Measurements from ENCODE around the gene IQSEC3.
"Not testable (repeated sequence)": the region's sequence is repeated elsewhere in the genome, so short reads cannot be mapped to it uniquely, and the experiment has no call there.

Gene IQSEC3

GRCh38 chr12:66428-66781 lies at the start of gene IQSEC3:
Gene IQSEC3, plus strand, starts transcription at chr12:66767. Its CDS starts 116 bp downstream, at chr12:66883.
- DNase-seq (ENCODE audit: low spot score): not testable (repeated sequence)

DNA sequence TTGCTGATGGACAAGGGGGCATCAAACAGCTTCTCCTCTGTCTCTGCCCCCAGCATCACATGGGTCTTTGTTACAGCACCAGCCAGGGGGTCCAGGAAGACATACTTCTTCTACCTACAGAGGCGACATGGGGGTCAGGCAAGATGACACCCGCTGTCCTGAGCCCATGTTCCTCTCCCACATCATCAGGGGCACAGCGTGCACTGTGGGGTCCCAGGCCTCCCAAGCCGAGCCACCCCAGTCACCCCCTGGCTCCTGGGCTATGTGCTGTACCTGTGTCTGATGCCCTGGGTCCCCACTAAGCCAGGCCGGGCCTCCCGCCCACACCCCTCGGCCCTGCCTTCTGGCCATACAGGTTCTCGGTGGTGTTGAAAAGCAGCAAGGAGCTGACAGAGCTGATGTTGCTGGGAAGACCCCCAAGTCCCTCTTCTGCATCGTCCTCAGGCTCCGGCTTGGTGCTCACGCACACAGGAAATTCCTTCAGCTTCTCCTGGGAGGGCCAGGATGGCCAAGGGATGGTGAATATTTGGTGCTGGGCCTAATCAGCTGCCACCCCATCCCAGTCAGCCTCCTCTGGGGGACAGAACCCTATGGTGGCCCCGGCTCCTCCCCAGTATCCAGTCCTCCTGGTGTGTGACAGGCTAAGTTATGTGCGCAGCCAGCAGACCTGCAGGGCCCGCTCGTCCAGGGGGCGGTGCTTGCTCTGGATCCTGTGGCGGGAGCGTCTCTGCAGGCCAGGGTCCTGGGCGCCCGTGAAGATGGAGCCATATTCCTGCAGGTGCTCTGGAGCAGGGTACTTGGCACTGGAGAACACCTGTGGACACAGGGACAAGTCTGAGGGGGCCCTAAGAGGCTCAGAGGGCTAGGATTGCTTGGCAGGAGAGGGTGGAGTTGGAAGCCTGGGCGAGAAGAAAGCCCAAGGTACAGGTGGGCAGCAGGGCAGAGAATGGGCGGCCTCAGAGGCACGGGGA lies 48.9 kb upstream of the IQSEC3 start:
- not testable (repeated sequence) for DNase-seq (ENCODE audit: low spot score)

DNA sequence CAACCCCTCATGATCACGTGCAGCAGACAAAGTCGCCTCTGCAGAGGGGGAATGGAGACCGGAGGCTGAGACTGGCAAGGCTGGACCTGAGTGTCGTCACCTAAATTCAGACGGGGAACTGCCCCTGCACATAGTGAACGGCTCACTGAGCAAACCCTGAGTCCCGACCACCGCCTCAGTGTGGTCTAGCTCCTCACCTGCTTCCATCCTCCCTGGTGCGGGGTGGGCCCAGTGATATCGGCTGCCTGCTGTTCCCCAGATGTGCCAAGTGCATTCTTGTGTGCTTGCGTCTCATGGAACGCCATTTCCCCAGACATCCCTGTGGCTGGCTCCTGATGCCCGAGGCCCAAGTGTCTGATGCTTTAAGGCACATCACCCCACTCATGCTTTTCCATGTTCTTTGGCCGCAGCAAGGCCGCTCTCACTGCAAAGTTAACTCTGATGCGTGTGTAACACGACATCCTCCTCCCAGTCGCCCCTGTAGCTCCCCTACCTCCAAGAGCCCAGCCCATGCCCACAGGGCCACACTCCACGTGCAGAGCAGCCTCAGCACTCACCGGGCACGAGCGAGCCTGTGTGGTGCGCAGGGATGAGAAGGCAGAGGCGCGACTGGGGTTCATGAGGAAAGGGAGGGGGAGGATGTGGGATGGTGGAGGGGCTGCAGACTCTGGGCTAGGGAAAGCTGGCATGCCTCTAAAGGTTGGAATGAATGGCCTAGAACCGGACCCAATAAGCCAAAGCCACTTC lies 47.6 kb upstream of the IQSEC3 start:
- DNase-seq (ENCODE audit: low spot score): not testable (repeated sequence)

GRCh38 chr12:19906-20305 lies 46.7 kb upstream of the IQSEC3 start:
- DNase-seq (ENCODE audit: low spot score): not testable (repeated sequence)

- DNase-seq (ENCODE audit: low spot score): no peak
These were observed 45.8 kb upstream of the IQSEC3 start for GRCh38 chr12:20757-21156.

- DNase-seq (ENCODE audit: low spot score): no peak
These were observed 45.0 kb upstream of the IQSEC3 start for GRCh38 chr12:21301-22189.

DNA sequence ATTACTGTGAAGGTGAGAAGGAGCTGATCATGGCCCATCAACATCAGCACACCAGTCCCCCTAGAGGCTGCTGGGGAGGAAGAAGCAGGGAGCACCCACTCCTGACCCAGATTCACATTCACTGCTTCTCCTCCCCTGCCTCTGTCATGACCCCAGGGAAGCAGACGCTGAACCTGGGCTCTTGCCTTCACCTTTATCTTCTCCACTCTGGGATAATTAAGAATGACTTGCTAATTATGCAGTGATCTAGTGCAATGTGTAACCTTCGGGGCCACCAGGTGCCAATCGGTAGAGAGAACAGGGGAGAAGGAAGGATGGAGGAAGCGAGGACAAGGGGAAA lies 44.4 kb upstream of the IQSEC3 start:
- no peak for DNase-seq (ENCODE audit: low spot score)

GRCh38 chr12:22530-23201 lies 43.9 kb upstream of the IQSEC3 start:
- DNase-seq (ENCODE audit: low spot score): no peak

- not testable (repeated sequence) for DNase-seq (ENCODE audit: low spot score)
These were observed 38.7 kb upstream of the IQSEC3 start for GRCh38 chr12:27904-28303.

DNA sequence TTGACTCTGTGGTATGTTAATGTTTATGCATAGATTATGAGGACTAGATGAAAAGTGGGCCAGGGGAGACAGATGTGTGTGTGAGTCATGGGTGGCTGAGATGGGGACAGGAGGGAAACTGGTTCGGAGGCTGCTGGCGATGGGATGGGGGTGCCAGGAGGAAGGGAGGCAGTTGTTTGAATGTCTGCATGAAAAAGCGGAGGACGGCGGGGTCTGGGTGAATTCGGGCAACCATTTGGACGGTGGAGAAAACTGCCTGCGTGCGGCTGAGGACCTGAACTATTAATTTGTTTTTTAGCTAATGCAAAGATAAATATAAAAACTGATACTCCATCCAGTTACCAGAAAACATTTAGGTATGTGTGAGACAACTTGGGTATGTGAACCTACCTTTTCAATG lies 27.8 kb upstream of the IQSEC3 start:
- DNase-seq (ENCODE audit: low spot score): not testable (repeated sequence)

DNA sequence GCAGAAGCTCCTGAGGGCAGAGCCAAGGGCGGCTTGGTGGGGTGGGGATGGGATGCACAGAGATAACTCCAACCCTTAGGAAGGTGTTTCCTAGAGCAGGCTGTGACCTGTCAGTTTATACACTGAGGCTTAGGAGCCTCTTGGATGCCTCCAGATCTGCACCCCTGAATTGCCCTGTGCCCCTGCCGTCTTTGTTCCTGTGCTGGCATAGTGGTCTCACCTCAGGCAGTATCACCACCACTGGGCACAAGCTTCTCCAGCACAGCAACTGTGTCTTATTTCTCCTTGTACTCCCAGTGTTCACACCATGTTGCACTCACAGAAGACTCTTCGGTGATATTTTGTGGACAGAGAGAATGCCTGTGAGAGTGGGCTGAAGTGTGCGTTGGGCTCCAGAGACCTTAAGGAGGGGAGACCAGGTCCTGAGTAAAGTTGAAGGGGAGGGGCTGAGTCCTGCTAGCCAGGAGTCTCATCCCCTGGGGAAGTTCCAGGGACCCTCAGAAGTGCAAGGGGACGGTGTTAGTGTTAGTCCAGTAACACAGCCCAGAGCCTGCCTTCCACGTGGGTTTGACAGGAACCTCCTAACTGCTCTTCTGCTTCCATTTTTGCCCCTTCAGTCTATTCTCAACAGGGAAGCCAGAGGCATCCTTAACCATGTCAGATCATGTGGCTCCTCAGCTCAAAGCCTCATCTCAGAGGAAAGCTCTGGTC lies 26.9 kb upstream of the IQSEC3 start:
- not testable (repeated sequence) for DNase-seq (ENCODE audit: low spot score)

GRCh38 chr12:44352-44751 lies 22.2 kb upstream of the IQSEC3 start:
- DNase-seq (ENCODE audit: low spot score): not testable (repeated sequence)

DNA sequence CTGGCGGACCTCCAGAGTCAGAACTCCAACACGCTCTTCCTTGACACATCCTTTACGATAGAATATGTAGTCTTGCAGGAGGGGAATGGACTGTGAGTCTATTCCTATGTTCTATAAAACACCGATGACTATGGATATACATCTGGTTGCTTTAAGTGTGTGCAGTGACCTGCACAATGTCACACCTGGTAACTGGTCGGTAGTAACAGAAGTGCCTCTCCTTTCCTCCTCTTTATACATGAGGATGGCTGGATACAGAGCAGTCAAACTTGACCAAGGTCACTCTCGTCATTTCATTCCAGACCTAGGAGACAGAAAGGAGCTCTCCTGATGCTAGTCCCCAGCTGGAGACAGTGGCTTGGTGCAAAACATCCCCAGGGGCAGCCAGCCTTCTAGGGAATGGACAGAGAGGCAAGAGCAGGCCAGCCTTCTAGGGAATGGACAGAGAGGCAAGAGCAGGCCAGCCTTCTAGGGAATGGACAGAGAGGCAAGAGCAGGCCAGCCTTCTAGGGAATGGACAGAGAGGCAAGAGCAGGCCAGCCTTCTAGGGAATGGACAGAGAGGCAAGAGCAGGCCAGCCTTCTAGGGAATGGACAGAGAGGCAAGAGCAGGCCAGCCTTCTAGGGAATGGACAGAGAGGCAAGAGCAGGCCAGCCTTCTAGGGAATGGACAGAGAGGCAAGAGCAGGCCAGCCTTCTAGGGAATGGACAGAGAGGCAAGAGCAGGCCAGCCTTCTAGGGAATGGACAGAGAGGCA lies 21.2 kb upstream of the IQSEC3 start:
- DNase-seq (ENCODE audit: low spot score): not testable (repeated sequence)

- DNase-seq (ENCODE audit: low spot score): not testable (repeated sequence)
These were observed 20.6 kb upstream of the IQSEC3 start for GRCh38 chr12:45991-46358.

DNA sequence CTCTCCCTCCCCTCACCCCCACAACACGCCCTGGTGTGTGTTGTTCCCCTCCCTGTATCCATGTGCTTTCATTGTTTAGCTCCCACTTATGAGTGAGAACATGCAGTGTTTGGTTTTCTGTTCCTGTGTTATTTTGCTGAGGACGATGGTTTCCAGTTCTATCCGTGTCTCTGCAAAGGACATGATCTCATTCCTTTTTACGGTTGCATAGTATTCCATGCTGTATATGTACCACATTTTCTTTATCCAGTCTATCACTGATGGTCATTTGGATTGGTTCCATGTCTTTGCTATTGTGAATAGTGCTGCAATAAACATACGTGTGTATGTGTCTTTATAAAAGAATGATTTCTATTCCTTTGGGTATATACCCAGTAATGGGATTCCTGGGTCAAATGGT lies 20.0 kb upstream of the IQSEC3 start:
- not testable (repeated sequence) for DNase-seq (ENCODE audit: low spot score)

- DNase-seq (ENCODE audit: low spot score): not testable (repeated sequence)
These were observed 18.8 kb upstream of the IQSEC3 start for GRCh38 chr12:47699-48226.

- not testable (repeated sequence) for DNase-seq (ENCODE audit: low spot score)
These were observed 17.4 kb upstream of the IQSEC3 start for GRCh38 chr12:49149-49548.

- DNase-seq (ENCODE audit: low spot score): not testable (repeated sequence)
These were observed 15.5 kb upstream of the IQSEC3 start for GRCh38 chr12:51087-51486.

DNA sequence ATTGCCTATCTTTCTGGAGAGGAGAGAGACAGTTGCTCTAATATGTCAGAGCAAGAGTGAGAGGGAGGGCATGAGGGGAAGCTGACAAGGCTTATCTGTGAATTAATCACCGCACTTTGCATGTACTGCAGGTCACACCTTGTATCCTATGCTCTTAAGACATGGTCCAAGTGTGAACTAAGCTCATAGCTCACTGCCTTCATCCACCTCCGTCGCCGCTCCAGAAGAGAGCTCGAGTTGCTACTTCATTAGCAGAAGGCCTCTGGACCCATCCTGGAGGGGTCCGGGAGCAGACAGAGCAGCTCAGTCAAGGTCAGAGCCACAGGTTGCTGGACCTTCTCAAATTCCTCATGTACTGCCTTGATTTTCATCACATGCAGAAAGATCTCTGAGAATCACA lies 14.6 kb upstream of the IQSEC3 start:
- not testable (repeated sequence) for DNase-seq (ENCODE audit: low spot score)
